Stomach (tissue), 9 donors: ENCODE measurements around the gene MTCL1. TPM values are rescaled to one million over a fixed set of nuclear protein-coding genes. Genes with fewer than 3 reads are reported as not detected.

Experiments
- DNase-seq, 2 donors: peaks; one replicate each; pipeline versions ENCODE4 v3.0.0 to v3.0.0-alpha.2; 2013 to 2019
- H3K27ac ChIP-seq, 5 donors: fragments of 200-600 bp in 4 of 5; sonication (generic) in 4 of 5; one replicate each; pipeline ENCODE4 v1.5.1; 2013 to 2019; ENCODE audit warnings: mild to moderate bottlenecking in 1 of 5, moderate library complexity in 1 of 5
- H3K27me3 ChIP-seq, 3 donors: fragments of 200-600 bp; sonication (generic); one replicate each; pipeline ENCODE4 v1.5.1; 2017 to 2019; ENCODE audit warnings: mixed run types in 1 of 3
- H3K36me3 ChIP-seq, 4 donors: fragments of 200-600 bp; sonication (generic); 1 replicate in 3 of 4; 2 replicates in 1 of 4; pipeline ENCODE4 v1.5.1; 2016 to 2019
- H3K4me1 ChIP-seq, 4 donors: fragments of 200-600 bp; sonication (generic); one replicate each; pipeline ENCODE4 v1.5.1; 2016 to 2019
- H3K4me3 ChIP-seq, 4 donors: fragments of 200-600 bp; sonication (generic) in 3 of 4; one replicate each; pipeline ENCODE4 v1.5.1; 2016 to 2019; ENCODE audit warnings: mild to moderate bottlenecking in 1 of 4
- H3K9me3 ChIP-seq, 4 donors: fragments of 200-600 bp; sonication (generic); one replicate each; pipeline ENCODE4 v1.5.1; 2016 to 2019
- EP300 ChIP-seq: sonication (generic); formaldehyde crosslinking; IDR thresholded peaks from one replicate; pipeline ENCODE4 v1.6.1; 2017; ENCODE audit warnings: antibody characterized with exemption
- POLR2A ChIP-seq, 4 donors: fragments of 450-650 bp; IDR thresholded peaks; one replicate each; pipeline ENCODE4 v1.6.1; 2016; ENCODE audit warnings: antibody characterized with exemption in 4 of 4, control low read depth in 2 of 4, mild to moderate bottlenecking in 1 of 4, moderate library complexity in 1 of 4
- POLR2AphosphoS5 ChIP-seq, 3 donors: sonication (generic); formaldehyde crosslinking; IDR thresholded peaks; one replicate each; pipeline ENCODE4 v1.6.1; 2016; ENCODE audit warnings: antibody characterized with exemption in 3 of 3
- WGBS, 5 donors: extraction: QIAGEN DNeasy Blood & Tissue Kit in 3 of 5; methylation state at CpG; one replicate each; pipeline versions ENCODE4 v1.1.5 to v1.1.7; 2013 to 2018; 5-methylcytosine and 5-hydroxymethylcytosine counted together
- intact Hi-C: fragments of 100-400 bp; cut with DNase I; formaldehyde crosslinking; loops from one replicate; pipeline ENCODE4 v1.15.1; 2023; ENCODE audit warnings: low total_unique reads
- polyA plus RNA-seq, 3 donors: library from polyadenylated mRNA; stranded (reverse); fragments of 200-250 nt; gene quantifications; one replicate each; pipeline ENCODE4 v1.2.3, GENCODE V29; 2013
- total RNA-seq, 5 donors: library from RNA; depleted of rRNA; stranded (reverse); fragments of >200 nt; gene quantifications; one replicate each; pipeline versions ENCODE4 v1.1.0 to v1.2.3, GENCODE V29; 2014 to 2016
- TF ChIP-seq, protein P1 (sequence below), 7 experiments: fragments of 450-650 bp in 4 of 7; fragments of 200-600 bp in 3 of 7; sonication (generic) in 3 of 7; IDR thresholded peaks; one replicate each; pipeline ENCODE4 v1.5.1; 2016 to 2019; ENCODE audit warnings: antibody characterized with exemption in 7 of 7, control low read depth in 2 of 7, mild to moderate bottlenecking in 1 of 7
- donor health status: healthy with polysubstance abuse.
- donor health status: Bipolar disorder and iron deficiency.
- donor health status: healthy.

MTCL1 gene
- total and polyA plus RNA-seq, 8 donors = 2.3 to 225 (median 20.5) TPM

DNA sequence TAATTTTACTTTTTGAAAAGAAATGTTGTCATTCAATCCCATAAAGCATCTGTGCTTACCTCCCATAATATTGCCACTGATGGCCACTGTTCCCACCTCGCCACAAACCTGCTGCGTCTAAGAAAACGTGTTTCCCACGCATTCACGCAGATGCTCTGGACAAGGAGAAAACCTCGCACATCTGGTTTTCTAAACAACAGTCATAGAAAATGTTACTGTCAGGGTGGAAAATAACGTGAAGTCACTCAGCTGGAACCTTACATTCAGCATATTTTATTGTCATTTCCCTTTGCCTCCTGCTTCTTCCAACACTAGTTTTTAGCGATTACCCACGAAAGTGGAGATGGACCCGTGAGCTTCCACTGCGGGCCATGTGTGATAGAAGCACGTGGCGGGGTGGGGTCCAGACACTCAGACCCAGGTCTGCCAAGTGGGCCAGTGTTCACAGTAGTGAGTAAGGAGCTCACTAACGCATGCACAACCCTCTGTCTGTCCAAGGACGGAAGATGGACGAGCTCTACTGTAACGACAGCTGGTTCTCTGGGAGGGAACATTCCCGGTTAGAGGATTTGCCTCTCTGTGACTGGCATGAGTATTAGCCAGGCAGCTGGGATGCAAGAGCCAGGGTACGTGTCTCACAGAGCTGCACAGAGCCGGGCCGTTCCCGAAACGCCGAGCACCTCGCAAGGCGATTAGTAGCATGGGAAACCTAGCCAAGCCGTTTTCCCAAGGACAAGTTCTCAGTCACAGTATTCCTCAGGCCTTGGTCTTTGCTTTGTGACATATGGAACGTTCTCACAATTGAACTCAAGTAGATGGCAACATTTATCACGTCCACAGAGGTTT is 94.5 kb downstream of the MTCL1 start:
- peak in 1 of 2 donors; percentile 65 for DNase-seq

DNA sequence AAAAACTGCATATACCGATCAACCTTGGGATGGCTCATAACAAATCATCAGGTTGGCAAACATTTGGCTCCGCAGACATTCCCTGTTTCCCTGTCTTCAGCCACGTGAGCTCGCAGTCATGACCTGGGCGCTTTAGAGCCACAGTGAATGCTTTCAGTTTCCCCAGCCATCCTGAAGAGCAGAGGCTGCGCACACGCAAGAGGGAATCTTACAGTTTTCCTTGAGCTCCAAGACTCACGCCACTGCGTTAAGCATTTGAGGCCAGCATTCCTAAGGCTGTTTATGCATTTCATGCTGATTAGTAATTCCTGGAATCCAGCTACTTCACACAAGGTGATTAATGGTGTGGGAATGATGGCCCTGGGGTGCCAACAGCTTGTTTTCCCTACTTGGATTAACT is 95.1 kb downstream of the MTCL1 start:
- Histone ChIP-seq H3K4me1 (peaks cover 13 to 78% (median 38%) of the 10 kb centered on the region in 4 donors), H3K9me3 (no peaks in the 10 kb centered on the region), H3K27me3 (no peaks in the 10 kb centered on the region), H3K36me3 (peaks cover 0 to 18% (median 0%) of the 10 kb centered on the region in 4 donors), H3K4me3 (no peak overlapping the region), H3K27ac (peak overlapping the region; percentile 34 to 89 (median 75))
- intact Hi-C loops = no loop called here
- TF ChIP-seq EP300 (peak; percentile 47), POLR2AphosphoS5 (IDR thresholded peaks at IDR 0.05) (peak; percentile 45 to 93 (median 75)), POLR2A (IDR thresholded peaks at IDR 0.05) (no peak)
- TF ChIP-seq, protein P1, sequence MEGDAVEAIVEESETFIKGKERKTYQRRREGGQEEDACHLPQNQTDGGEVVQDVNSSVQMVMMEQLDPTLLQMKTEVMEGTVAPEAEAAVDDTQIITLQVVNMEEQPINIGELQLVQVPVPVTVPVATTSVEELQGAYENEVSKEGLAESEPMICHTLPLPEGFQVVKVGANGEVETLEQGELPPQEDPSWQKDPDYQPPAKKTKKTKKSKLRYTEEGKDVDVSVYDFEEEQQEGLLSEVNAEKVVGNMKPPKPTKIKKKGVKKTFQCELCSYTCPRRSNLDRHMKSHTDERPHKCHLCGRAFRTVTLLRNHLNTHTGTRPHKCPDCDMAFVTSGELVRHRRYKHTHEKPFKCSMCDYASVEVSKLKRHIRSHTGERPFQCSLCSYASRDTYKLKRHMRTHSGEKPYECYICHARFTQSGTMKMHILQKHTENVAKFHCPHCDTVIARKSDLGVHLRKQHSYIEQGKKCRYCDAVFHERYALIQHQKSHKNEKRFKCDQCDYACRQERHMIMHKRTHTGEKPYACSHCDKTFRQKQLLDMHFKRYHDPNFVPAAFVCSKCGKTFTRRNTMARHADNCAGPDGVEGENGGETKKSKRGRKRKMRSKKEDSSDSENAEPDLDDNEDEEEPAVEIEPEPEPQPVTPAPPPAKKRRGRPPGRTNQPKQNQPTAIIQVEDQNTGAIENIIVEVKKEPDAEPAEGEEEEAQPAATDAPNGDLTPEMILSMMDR (IDR thresholded peaks at IDR 0.05) = no peak
- peak in 1 of 2 donors; percentile 68 for DNase-seq
- 43 to 71% (median 57%) methylated on average over 9 of the region's 9 CpGs for WGBS, 5 donors

More for the DNA sequence above, 94.5 kb downstream of the MTCL1 start:
- H3K27ac ChIP-seq = peak overlapping the region; percentile 9 to 89 (median 75)
- no peaks in the 10 kb centered on the region for H3K9me3 ChIP-seq
- H3K4me1 ChIP-seq = peaks cover 13 to 82% (median 41%) of the 10 kb centered on the region in 4 donors
- no peak overlapping the region for H3K4me3 ChIP-seq
- 66 to 81% (median 79%) methylated on average over 29 of the region's 29 CpGs for WGBS, 5 donors
- H3K27me3 ChIP-seq = no peaks in the 10 kb centered on the region
- peaks cover 0 to 18% (median 0%) of the 10 kb centered on the region in 4 donors for H3K36me3 ChIP-seq
- intact Hi-C loops = no loop called here
- TF ChIP-seq POLR2AphosphoS5 (IDR thresholded peaks at IDR 0.05) (peak in 2 of 3 donors; percentile 56 to 72), EP300 (peak; percentile 67), POLR2A (IDR thresholded peaks at IDR 0.05) (no peak)
- TF ChIP-seq, protein P1 (IDR thresholded peaks at IDR 0.05) = no peak

DNA sequence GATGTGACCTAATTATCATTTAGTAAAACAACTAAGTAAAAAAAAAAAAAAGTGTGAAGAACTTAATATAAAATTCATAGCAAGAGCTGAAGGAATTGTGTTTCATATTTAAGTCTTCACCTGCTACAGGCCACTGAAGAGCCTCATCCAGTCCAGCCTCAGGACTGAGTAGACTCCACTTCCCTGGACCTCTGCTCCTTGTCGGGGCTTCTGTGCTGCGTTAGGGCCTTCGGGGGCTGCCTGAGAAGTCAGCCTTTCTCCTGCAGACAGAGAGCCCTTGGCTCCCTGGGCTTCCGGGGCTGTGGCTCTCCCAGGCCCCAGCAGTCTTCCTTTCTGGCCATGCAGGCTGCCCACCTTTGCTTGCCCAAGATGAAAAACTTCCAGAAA is 95.5 kb downstream of the MTCL1 start:
- Histone ChIP-seq H3K27ac (peak overlapping the region; percentile 65 to 89 (median 75)), H3K9me3 (no peaks in the 10 kb centered on the region), H3K4me3 (no peak overlapping the region), H3K4me1 (peaks cover 12 to 75% (median 37%) of the 10 kb centered on the region in 4 donors), H3K36me3 (peaks cover 0 to 20% (median 0%) of the 10 kb centered on the region in 4 donors), H3K27me3 (no peaks in the 10 kb centered on the region)
- 43 to 70% (median 65%) methylated on average over 4 of the region's 4 CpGs for WGBS, 5 donors
- intact Hi-C loops = no loop called here
- TF ChIP-seq POLR2A (IDR thresholded peaks at IDR 0.05) = no peak
- TF ChIP-seq EP300 = no peak
- TF ChIP-seq, protein P1 (IDR thresholded peaks at IDR 0.05) = no peak
- no peak for TF ChIP-seq POLR2AphosphoS5 (IDR thresholded peaks at IDR 0.05)
- peak in 1 of 2 donors; percentile 29 for DNase-seq

DNA sequence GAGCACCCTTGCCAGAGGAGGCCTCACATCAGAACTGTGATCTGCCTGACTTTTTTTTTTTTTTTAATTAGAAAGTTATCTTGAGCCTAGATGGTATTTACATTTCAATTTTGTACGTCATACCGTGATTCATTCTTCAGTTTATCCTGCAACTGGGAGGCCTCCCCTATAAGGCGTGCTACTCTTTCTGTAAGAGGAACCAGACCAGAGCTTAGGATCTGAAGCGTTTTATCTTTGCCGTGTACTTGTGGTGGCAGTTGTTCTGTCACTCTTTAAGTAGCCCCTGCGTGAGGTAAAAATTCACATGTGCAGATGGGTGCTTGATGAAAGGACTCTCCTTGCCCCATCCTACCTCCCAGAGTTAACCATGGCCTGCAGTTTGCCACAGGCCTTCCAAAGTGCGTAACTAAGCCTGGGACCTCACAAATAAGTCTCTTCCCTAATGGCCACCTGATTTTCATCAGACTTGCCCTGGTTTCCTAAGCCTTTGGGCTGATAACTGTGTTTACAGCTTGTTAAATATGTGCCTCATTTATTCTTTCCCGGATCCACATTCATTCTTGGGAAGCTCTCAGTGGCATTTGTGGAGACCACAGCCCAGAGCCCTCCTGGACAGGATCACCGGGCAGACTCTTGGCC is 96.0 kb downstream of the MTCL1 start:
- intact Hi-C loops = no loop called here
- H3K27me3 ChIP-seq = no peaks in the 10 kb centered on the region

More for the DNA sequence above, 96.0 kb downstream of the MTCL1 start:
- DNase-seq = peak in 1 of 2 donors; percentile 71
- Histone ChIP-seq H3K4me1 (peaks cover 12 to 72% (median 37%) of the 10 kb centered on the region in 4 donors), H3K27ac (peak overlapping the region; percentile 65 to 89 (median 75)), H3K9me3 (no peaks in the 10 kb centered on the region), H3K36me3 (peaks cover 0 to 19% (median 0%) of the 10 kb centered on the region in 4 donors), H3K4me3 (no peak overlapping the region)
- WGBS, 5 donors = 29 to 63% (median 44%) methylated on average over 9 of the region's 9 CpGs
- TF ChIP-seq EP300 (peak; percentile 7), POLR2AphosphoS5 (IDR thresholded peaks at IDR 0.05) (peak; percentile 32 to 42 (median 37)), POLR2A (IDR thresholded peaks at IDR 0.05) (no peak)
- TF ChIP-seq, protein P1 (IDR thresholded peaks at IDR 0.05) = no peak
